SK-N-SH (cell line): Measurements from ENCODE around the gene LSMEM2. TPM values are rescaled to one million over a fixed set of nuclear protein-coding genes. Genes with fewer than 3 reads are reported as not detected.
A peak's percentile ranks its signal among the peaks of the same experiment; 100 is the strongest.

Experiments used
- CTCF ChIA-PET: fragments of 300-600, 350-600 bp; formaldehyde crosslinking; extraction: SDS; loops from one replicate; lab custom pipeline; 2021; lab: Yijun Ruan, JAX
- POLR2A ChIA-PET: fragments of 350-600 bp; sonication (Branson Sonifier 250); formaldehyde crosslinking; extraction: SDS; loops from one replicate; lab custom pipeline; 2020; ENCODE audit warnings: antibody characterized with exemption, inconsistent platforms; lab: Yijun Ruan, JAX
- DNase-seq: peaks from one replicate; pipeline ENCODE4 v3.0.0; 2012
- H2AFZ ChIP-seq: fragments of 200-600 bp; sonication (generic); 2 replicates; pipeline ENCODE4 v1.8.1; 2016; ENCODE audit warnings: antibody characterized with exemption, mild to moderate bottlenecking, low read depth
- H3F3A ChIP-seq: fragments of 200-600 bp; sonication (generic); replicated peaks from 2 replicates; pipeline ENCODE3; 2016; ENCODE audit warnings: antibody characterized with exemption, mild to moderate bottlenecking; ENCODE audit not compliant: insufficient read depth
- H3K27ac ChIP-seq, 2 experiments: fragments of 200-500 bp in 1 of 2; fragments of 200-600 bp in 1 of 2; sonication (Bioruptor generic) in 1 of 2; sonication (generic), shearing (Covaris generic) in 1 of 2; 2 replicates each; pipeline versions ENCODE4 v1.5.1 to v1.6.1; 2014 to 2016; ENCODE audit warnings: low read depth in 2 of 2, inconsistent platforms in 1 of 2, low read length in 1 of 2, mild to moderate bottlenecking in 1 of 2, mixed read lengths in 1 of 2
- H3K27me3 ChIP-seq: fragments of 200-600 bp; sonication (generic), shearing (Covaris generic); 2 replicates; pipeline ENCODE4 v1.6.1; 2016; ENCODE audit warnings: mixed run types; ENCODE audit not compliant: insufficient read depth
- H3K36me3 ChIP-seq, 2 experiments: fragments of 200-500 bp in 1 of 2; fragments of 200-600 bp in 1 of 2; sonication (Bioruptor generic) in 1 of 2; sonication (generic) in 1 of 2; replicated peaks in 1 of 2; 2 replicates each; pipeline versions ENCODE3 to v1.5.1; 2014 to 2016; ENCODE audit warnings: low read length in 1 of 2, mild to moderate bottlenecking in 1 of 2; ENCODE audit not compliant: insufficient read depth in 2 of 2, control insufficient read depth in 1 of 2
- H3K4me1 ChIP-seq, 2 experiments: fragments of 200-500 bp in 1 of 2; fragments of 200-600 bp in 1 of 2; sonication (Bioruptor generic) in 1 of 2; sonication (generic), shearing (Covaris generic) in 1 of 2; 2 replicates each; pipeline versions ENCODE4 v1.5.1 to v1.6.1; 2014 to 2016; ENCODE audit warnings: low read depth in 1 of 2, low read length in 1 of 2, mixed run types in 1 of 2; ENCODE audit not compliant: insufficient read depth in 2 of 2, control insufficient read depth in 1 of 2
- H3K4me2 ChIP-seq: fragments of 200-600 bp; sonication (generic), shearing (Covaris generic); 2 replicates; pipeline ENCODE4 v1.6.1; 2017; ENCODE audit warnings: mixed run types
- H3K4me3 ChIP-seq, 2 experiments: fragments of 200-500 bp in 1 of 2; fragments of 200-600 bp in 1 of 2; sonication (Bioruptor generic) in 1 of 2; sonication (generic), shearing (Covaris generic) in 1 of 2; 2 replicates each; pipeline versions ENCODE4 v1.5.1 to v1.8.1; 2014 to 2016; ENCODE audit warnings: low read depth in 2 of 2, inconsistent platforms in 1 of 2, low read length in 1 of 2, mild to moderate bottlenecking in 1 of 2, mixed read lengths in 1 of 2, moderate library complexity in 1 of 2
- H3K79me2 ChIP-seq: fragments of 200-600 bp; sonication (generic); 2 replicates; pipeline ENCODE4 v1.8.1; 2017; ENCODE audit warnings: mild to moderate bottlenecking; ENCODE audit not compliant: insufficient read depth
- H3K9ac ChIP-seq: fragments of 200-600 bp; sonication (generic); 2 replicates; pipeline ENCODE4 v1.6.1; 2017; ENCODE audit warnings: mixed run types
- H3K9me2 ChIP-seq: fragments of 200-600 bp; sonication (generic); 2 replicates; pipeline ENCODE4 v1.6.1; 2017; ENCODE audit warnings: mixed run types
- H3K9me3 ChIP-seq: fragments of 200-600 bp; sonication (generic); 2 replicates; pipeline ENCODE4 v1.6.1; 2017; ENCODE audit warnings: mixed run types, mild to moderate bottlenecking, moderate library complexity
- H4K20me1 ChIP-seq: fragments of 200-600 bp; sonication (generic); 2 replicates; pipeline ENCODE4 v1.6.1; 2017; ENCODE audit warnings: mild to moderate bottlenecking, mixed run types; ENCODE audit not compliant: insufficient read depth
- ELF1 ChIP-seq: IDR thresholded peaks from 2 replicates; pipeline ENCODE4 v1.4.0; 2012
- FOXJ3 ChIP-seq: sonication (generic); formaldehyde crosslinking; IDR thresholded peaks from 2 replicates; pipeline ENCODE4 v1.5.1; 2020; ENCODE audit warnings: mild to moderate bottlenecking, missing genetic modification reagents
- JUND ChIP-seq: IDR thresholded peaks from 2 replicates; pipeline ENCODE4 v1.4.0; 2012
- MEF2A ChIP-seq: IDR thresholded peaks from 2 replicates; pipeline ENCODE4 v1.4.0; 2012; ENCODE audit warnings: low read depth, borderline replicate concordance
- NFIC ChIP-seq: IDR thresholded peaks from 2 replicates; pipeline ENCODE4 v1.4.0; 2012; ENCODE audit warnings: borderline replicate concordance
- POLR2AphosphoS5 ChIP-seq: IDR thresholded peaks from 2 replicates; pipeline ENCODE4 v1.6.1; 2012; ENCODE audit warnings: low read depth, low read length
- RCOR1 ChIP-seq: fragments of 150-350 bp; IDR thresholded peaks from 2 replicates; pipeline ENCODE4 v1.6.1; 2017; ENCODE audit warnings: antibody characterized with exemption, low read length
- TAF1 ChIP-seq: IDR thresholded peaks from 2 replicates; pipeline ENCODE4 v1.6.1; 2012; ENCODE audit warnings: low read depth, mild to moderate bottlenecking, low read length, moderate library complexity, borderline replicate concordance
- TCF12 ChIP-seq: IDR thresholded peaks from 2 replicates; pipeline ENCODE4 v1.4.0; 2012
- USF1 ChIP-seq: IDR thresholded peaks from 2 replicates; pipeline ENCODE4 v1.4.0; 2012; ENCODE audit warnings: low read depth, borderline replicate concordance
- USF2 ChIP-seq: fragments of 150-350 bp; IDR thresholded peaks from 2 replicates; pipeline ENCODE4 v1.6.1; 2017; ENCODE audit warnings: antibody characterized with exemption, low read length, low read depth, borderline replicate concordance
- WGBS: methylation state at CpG from one replicate; pipeline ENCODE4 v1.1.6; 2017; ENCODE audit warnings: low lambda C conversion rate; 5-methylcytosine and 5-hydroxymethylcytosine counted together
- polyA plus RNA-seq, 3 experiments: library from polyadenylated mRNA; depleted of rRNA; stranded (reverse); fragments of >200 nt; gene quantifications; 2 replicates each; pipeline ENCODE4 v1.2.3, GENCODE V29; 2012

Gene LSMEM2
- polyA plus RNA-seq, 1 of the 3 experiments (the other 2 are of a cell fraction), result 0.03 TPM

- peaks cover 0 to 6% of the 10 kb centered on the region in 2 experiments for H3K36me3 ChIP-seq
- H4K20me1 ChIP-seq, result no peaks in the 10 kb centered on the region
- ChIA-PET POLR2A (interaction anchor here (0.5 to 1.6 kb wide), 6 partner anchors 13 to 49 kb away, joined by 3 to 6 read pairs (median 4); partner anchors contain the start of gene TUSC2), CTCF (interaction anchor here (1.2 to 7.7 kb wide), 6 partner anchors 11 to 71 kb away, joined by 3 to 45 read pairs (median 8); partner anchors contain the start of gene LSMEM2)
- H3K27me3 ChIP-seq, result no peaks in the 10 kb centered on the region
- H3K9me3 ChIP-seq, result no peaks in the 10 kb centered on the region
- H3K9ac ChIP-seq, result peak overlapping the region; percentile 62
- no peak for TF ChIP-seq POLR2AphosphoS5
- TF ChIP-seq FOXJ3, result no peak
- TF ChIP-seq ELF1, result no peak
- no peak for TF ChIP-seq USF1
- no peak for TF ChIP-seq NFIC
- TF ChIP-seq USF2, result no peak
- no peak for TF ChIP-seq TCF12
- no peak for TF ChIP-seq MEF2A
- TF ChIP-seq TAF1, result no peak
- TF ChIP-seq JUND, result no peak
- TF ChIP-seq RCOR1, result no peak
- H3F3A ChIP-seq, result no peaks in the 10 kb centered on the region
- DNase-seq, result no peak
- no peaks in the 10 kb centered on the region for H3K9me2 ChIP-seq
- peak overlapping the region; percentile 52 to 66 for H3K4me3 ChIP-seq
- H2AFZ ChIP-seq, result peak overlapping the region; percentile 80
- H3K4me1 ChIP-seq, result peaks cover 10 to 38% of the 10 kb centered on the region in 2 experiments; a peak in 2 of 4 replicates
- peak overlapping the region; percentile 86 for H3K4me2 ChIP-seq
- H3K27ac ChIP-seq, result peak overlapping the region; percentile 54 to 79; a peak in 3 of 4 replicates
- 0% methylated on average over 6 of the region's 12 CpGs for WGBS
- peaks cover 7% of the 10 kb centered on the region; the same call in 1 of the 2 replicates for H3K79me2 ChIP-seq
Observed at GRCh38 chr3:50299638-50299928, 20.7 kb downstream of the LSMEM2 start.

- Histone ChIP-seq H3K36me3 (peaks cover 0 to 6% of the 10 kb centered on the region in 2 experiments), H3K4me3 (peak overlapping the region; percentile 52 to 66), H3K79me2 (peaks cover 7% of the 10 kb centered on the region; the same call in 1 of the 2 replicates), H4K20me1 (no peaks in the 10 kb centered on the region), H3K9me3 (no peaks in the 10 kb centered on the region), H3K4me1 (peaks cover 10 to 38% of the 10 kb centered on the region in 2 experiments; a peak in 2 of 4 replicates), H2AFZ (peak overlapping the region; percentile 80), H3K9ac (peak overlapping the region; percentile 62), H3F3A (no peaks in the 10 kb centered on the region), H3K4me2 (peak overlapping the region; percentile 86), H3K9me2 (no peaks in the 10 kb centered on the region), H3K27me3 (no peaks in the 10 kb centered on the region), H3K27ac (peak overlapping the region; percentile 54 to 79; a peak in 3 of 4 replicates)
- TF ChIP-seq ELF1, result no peak
- CTCF ChIA-PET, result interaction anchor here (1.0 to 7.7 kb wide), 7 partner anchors 11 to 71 kb away, joined by 3 to 45 read pairs (median 4); partner anchors contain the start of gene LSMEM2
- POLR2A ChIA-PET, result interaction anchor here (0.7 to 1.6 kb wide), 6 partner anchors 15 to 48 kb away, joined by 3 to 6 read pairs (median 4); partner anchors contain the start of gene TUSC2
- DNase-seq, result no peak
- 55% methylated on average over 8 of the region's 12 CpGs for WGBS
Observed at GRCh38 chr3:50299929-50300680, 21.2 kb downstream of the LSMEM2 start.
